ENCODE data around the gene CEP95. TPM values are rescaled to one million over a fixed set of nuclear protein-coding genes. Genes with fewer than 3 reads are reported as not detected.

CEP95 gene
- total RNA-seq, 1 experiment from 2014 or later = 77.0 TPM

DNA sequence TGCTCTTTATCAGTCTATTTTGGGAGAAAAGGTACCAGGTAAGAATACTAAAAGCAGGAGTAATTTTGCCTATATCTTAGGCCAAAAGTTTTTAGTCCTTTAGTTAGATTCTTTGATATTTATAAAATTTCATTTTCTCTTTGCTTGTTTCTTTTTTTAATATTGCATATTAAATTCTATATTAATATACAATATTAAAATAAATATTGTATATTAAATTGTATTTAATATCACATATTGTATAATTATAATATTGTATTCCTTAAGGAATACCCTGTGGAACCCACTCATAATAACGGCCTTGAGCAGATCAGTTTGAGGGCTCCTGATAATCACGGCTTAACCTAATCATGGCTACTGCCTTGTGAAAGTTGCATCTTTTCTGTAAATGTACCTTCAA, 1.9 kb downstream of the CEP95 start:
- intact Hi-C loops (cut with micrococcal nuclease) = loop anchor here (5.0 kb wide), 1 partner anchor 139 kb away; no protein-coding TSS in a partner anchor
- peaks cover 49 to 57% of the 10 kb centered on the region in 2 experiments for H3K36me3 ChIP-seq (ENCODE audit: control insufficient read depth in 1 of 2, insufficient read depth in 2 of 2, low read length in 2 of 2)
- ChIA-PET POLR2A (no interaction called here), CTCF (no interaction called here), RAD21 (ENCODE audit: low non-redundant PET in 1 of 2, low total read pairs in 2 of 2, uncharacterized antibody in 2 of 2, unreplicated experiment in 2 of 2) (no interaction called here)
- no peaks in the 10 kb centered on the region for H3K27me3 ChIP-seq (ENCODE audit: insufficient read depth, low read length)
- peak overlapping the region; percentile 99; the same call in 1 of the 2 replicates for H3K9ac ChIP-seq (ENCODE audit: low read length)
- H4K20me1 ChIP-seq (ENCODE audit: insufficient read depth) = peaks cover 32% of the 10 kb centered on the region; the same call in 1 of the 2 replicates
- peak overlapping the region; percentile 87 for H3K4me2 ChIP-seq (ENCODE audit: low read length)
- no TSS peak for BruUV-seq (replicated peaks)
- TF ChIP-seq SRF (IDR thresholded peaks at IDR 0.05; ENCODE audit: low read depth) (no peak), CEBPB (IDR thresholded peaks at IDR 0.05; ENCODE audit: low read depth) (no peak), CTCF (IDR thresholded peaks at IDR 0.05 in 2 of 3, conservative IDR thresholded peaks at IDR 0.05 in 1 of 3; ENCODE audit: borderline replicate concordance in 1 of 3, insufficient read depth in 1 of 3, low read depth in 2 of 3, low read length in 2 of 3) (no peak), EGR1 (IDR thresholded peaks at IDR 0.05; ENCODE audit: low read depth) (no peak)
- H3K27ac ChIP-seq (ENCODE audit: low read depth, low read length) = no peak overlapping the region
- DNase-seq (ENCODE audit: low read depth, low spot score) (no peak), ATAC-seq (no peak)
- H3K9me3 ChIP-seq (ENCODE audit: control insufficient read depth in 1 of 2, insufficient read depth in 1 of 2, low read depth in 1 of 2, low read length in 2 of 2) = no peaks in the 10 kb centered on the region
- H2AFZ ChIP-seq (ENCODE audit: low read depth, low read length, poor library complexity, severe bottlenecking) = no peak overlapping the region
- peaks cover 89% of the 10 kb centered on the region for H3K79me2 ChIP-seq (ENCODE audit: insufficient read depth, low read length)
- H3K9me2 ChIP-seq (ENCODE audit: insufficient read depth) = no peaks in the 10 kb centered on the region
- H3K4me3 ChIP-seq (replicated peaks in 1 of 2; ENCODE audit: low read depth in 1 of 2, low read length in 2 of 2) = peak overlapping the region in 1 of 2 experiments; percentile 95; a peak in 1 of 4 replicates
- H3K4me1 ChIP-seq (ENCODE audit: control insufficient read depth in 1 of 2, insufficient read depth in 2 of 2, low read length in 2 of 2) = peaks cover 12 to 22% of the 10 kb centered on the region in 2 experiments

DNA sequence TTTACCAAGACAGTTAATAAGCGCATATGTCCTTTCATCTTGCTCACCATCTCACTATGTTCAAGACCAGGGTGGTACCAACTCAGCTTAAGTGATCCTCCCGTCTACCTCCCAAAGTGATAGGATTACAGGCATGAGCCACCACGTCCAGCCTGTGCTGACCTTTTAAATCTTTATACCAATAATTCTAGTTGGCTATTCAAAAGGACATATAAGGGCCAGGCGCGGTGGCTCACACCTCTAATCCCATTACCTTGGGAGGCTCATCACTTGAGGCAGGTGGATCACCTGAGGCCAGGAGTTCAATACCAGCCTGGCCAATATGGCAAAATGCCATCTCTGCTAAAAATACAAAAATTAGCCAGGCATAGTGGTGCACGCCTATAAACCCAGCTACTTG, 2.4 kb downstream of the CEP95 start:
- H3K9me3 ChIP-seq (ENCODE audit: control insufficient read depth in 1 of 2, insufficient read depth in 1 of 2, low read depth in 1 of 2, low read length in 2 of 2) = no peaks in the 10 kb centered on the region
- TF ChIP-seq EZH2phosphoT487 (IDR thresholded peaks at IDR 0.05; ENCODE audit: borderline replicate concordance) = no peak
- TF ChIP-seq SRF (IDR thresholded peaks at IDR 0.05; ENCODE audit: low read depth) = no peak
- TF ChIP-seq ATF3 (IDR thresholded peaks at IDR 0.05) = no peak
- no peak for TF ChIP-seq POLR2A (IDR thresholded peaks at IDR 0.05; ENCODE audit: borderline replicate concordance, extremely low read depth, insufficient read depth, insufficient read length)
- TF ChIP-seq CTCF (IDR thresholded peaks at IDR 0.05 in 2 of 3, conservative IDR thresholded peaks at IDR 0.05 in 1 of 3; ENCODE audit: borderline replicate concordance in 1 of 3, insufficient read depth in 1 of 3, low read depth in 2 of 3, low read length in 2 of 3) = no peak
- TF ChIP-seq JUND (IDR thresholded peaks at IDR 0.05) = no peak
- no peak for TF ChIP-seq ZFX (IDR thresholded peaks at IDR 0.05)
- no peak for TF ChIP-seq YY1 (IDR thresholded peaks at IDR 0.05; ENCODE audit: extremely low read depth, insufficient replicate concordance, low read depth, low read length)
- TF ChIP-seq, protein P1, sequence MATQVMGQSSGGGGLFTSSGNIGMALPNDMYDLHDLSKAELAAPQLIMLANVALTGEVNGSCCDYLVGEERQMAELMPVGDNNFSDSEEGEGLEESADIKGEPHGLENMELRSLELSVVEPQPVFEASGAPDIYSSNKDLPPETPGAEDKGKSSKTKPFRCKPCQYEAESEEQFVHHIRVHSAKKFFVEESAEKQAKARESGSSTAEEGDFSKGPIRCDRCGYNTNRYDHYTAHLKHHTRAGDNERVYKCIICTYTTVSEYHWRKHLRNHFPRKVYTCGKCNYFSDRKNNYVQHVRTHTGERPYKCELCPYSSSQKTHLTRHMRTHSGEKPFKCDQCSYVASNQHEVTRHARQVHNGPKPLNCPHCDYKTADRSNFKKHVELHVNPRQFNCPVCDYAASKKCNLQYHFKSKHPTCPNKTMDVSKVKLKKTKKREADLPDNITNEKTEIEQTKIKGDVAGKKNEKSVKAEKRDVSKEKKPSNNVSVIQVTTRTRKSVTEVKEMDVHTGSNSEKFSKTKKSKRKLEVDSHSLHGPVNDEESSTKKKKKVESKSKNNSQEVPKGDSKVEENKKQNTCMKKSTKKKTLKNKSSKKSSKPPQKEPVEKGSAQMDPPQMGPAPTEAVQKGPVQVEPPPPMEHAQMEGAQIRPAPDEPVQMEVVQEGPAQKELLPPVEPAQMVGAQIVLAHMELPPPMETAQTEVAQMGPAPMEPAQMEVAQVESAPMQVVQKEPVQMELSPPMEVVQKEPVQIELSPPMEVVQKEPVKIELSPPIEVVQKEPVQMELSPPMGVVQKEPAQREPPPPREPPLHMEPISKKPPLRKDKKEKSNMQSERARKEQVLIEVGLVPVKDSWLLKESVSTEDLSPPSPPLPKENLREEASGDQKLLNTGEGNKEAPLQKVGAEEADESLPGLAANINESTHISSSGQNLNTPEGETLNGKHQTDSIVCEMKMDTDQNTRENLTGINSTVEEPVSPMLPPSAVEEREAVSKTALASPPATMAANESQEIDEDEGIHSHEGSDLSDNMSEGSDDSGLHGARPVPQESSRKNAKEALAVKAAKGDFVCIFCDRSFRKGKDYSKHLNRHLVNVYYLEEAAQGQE (IDR thresholded peaks at IDR 0.05; ENCODE audit: low read depth) = no peak
- no peak for TF ChIP-seq SIN3A (IDR thresholded peaks at IDR 0.05; ENCODE audit: low read depth)
- no peak overlapping the region for H2AFZ ChIP-seq (ENCODE audit: low read depth, low read length, poor library complexity, severe bottlenecking)
- H3K4me3 ChIP-seq (replicated peaks in 1 of 2; ENCODE audit: low read depth in 1 of 2, low read length in 2 of 2) = no peak overlapping the region
- peaks cover 49 to 55% of the 10 kb centered on the region in 2 experiments for H3K36me3 ChIP-seq (ENCODE audit: control insufficient read depth in 1 of 2, insufficient read depth in 2 of 2, low read length in 2 of 2)
- no peak overlapping the region for H3K27ac ChIP-seq (ENCODE audit: low read depth, low read length)
- intact Hi-C loops (cut with micrococcal nuclease) = loop anchor here (5.0 kb wide), 1 partner anchor 138 kb away; no protein-coding TSS in a partner anchor
- CTCF ChIA-PET = interaction anchor here (1.6 kb wide), 1 partner anchor 89 kb away, joined by 5 read pairs; no protein-coding TSS in a partner anchor
- BruUV-seq (replicated peaks) = no TSS peak
- H3K9ac ChIP-seq (ENCODE audit: low read length) = no peak overlapping the region
- ATAC-seq = no peak
- no peak overlapping the region for H3K4me2 ChIP-seq (ENCODE audit: low read length)
- RAD21 ChIA-PET (ENCODE audit: low non-redundant PET in 1 of 2, low total read pairs in 2 of 2, uncharacterized antibody in 2 of 2, unreplicated experiment in 2 of 2) = no interaction called here
- peaks cover 89% of the 10 kb centered on the region for H3K79me2 ChIP-seq (ENCODE audit: insufficient read depth, low read length)
- POLR2A ChIA-PET = no interaction called here
- H3K4me1 ChIP-seq (ENCODE audit: control insufficient read depth in 1 of 2, insufficient read depth in 2 of 2, low read length in 2 of 2) = peaks cover 9 to 18% of the 10 kb centered on the region in 2 experiments
- H3K27me3 ChIP-seq (ENCODE audit: insufficient read depth, low read length) = no peaks in the 10 kb centered on the region
- no peaks in the 10 kb centered on the region for H3K9me2 ChIP-seq (ENCODE audit: insufficient read depth)
- no peak for DNase-seq (ENCODE audit: low read depth, low spot score)
- peaks cover 32% of the 10 kb centered on the region; the same call in 1 of the 2 replicates for H4K20me1 ChIP-seq (ENCODE audit: insufficient read depth)

Measured in HCT116 (cell line).